HG03565 (cell line): ENCODE measurements around the gene SLC37A2.
"Not testable (repeated sequence)": the region's sequence is repeated elsewhere in the genome, so short reads cannot be mapped to it uniquely, and the experiment has no call there.

Experiments used
- ATAC-seq: cut with Tn5 transposase; IDR thresholded peaks from one replicate; pipeline ENCODE4 v1.9.1; 2021; ENCODE audit warnings: mild to moderate bottlenecking, moderate library complexity; ENCODE audit not compliant: unreplicated experiment

Gene SLC37A2

DNA sequence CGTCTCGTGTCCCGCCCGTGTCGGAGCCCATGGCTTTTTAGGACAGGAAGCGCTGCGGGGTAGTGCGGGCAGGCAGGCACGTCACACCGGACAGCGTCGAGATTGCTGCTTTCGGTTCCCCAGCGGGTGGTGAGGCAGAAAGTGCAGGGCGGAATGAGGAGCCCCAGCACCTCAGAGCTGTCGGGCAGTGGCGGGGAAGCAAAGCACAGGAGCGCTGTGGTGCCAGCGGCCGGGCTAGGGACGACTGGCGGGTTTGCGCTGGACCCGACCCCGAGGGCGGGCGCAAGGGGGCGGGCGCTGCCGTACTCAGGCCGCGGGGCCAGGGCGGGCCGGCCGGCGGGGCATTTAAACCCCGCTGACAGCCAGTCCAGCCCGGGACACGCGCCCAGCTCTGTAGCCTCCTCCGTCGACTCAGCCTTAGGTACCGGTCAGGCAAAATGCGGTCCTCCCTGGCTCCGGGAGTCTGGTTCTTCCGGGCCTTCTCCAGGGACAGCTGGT lies at the start of gene SLC37A2:
SLC37A2 (plus strand) TSS at position 375 of the 498 bp plus-strand sequence; CDS start at position 438, 63 bp downstream.
- ATAC-seq, result peak; percentile 84

DNA sequence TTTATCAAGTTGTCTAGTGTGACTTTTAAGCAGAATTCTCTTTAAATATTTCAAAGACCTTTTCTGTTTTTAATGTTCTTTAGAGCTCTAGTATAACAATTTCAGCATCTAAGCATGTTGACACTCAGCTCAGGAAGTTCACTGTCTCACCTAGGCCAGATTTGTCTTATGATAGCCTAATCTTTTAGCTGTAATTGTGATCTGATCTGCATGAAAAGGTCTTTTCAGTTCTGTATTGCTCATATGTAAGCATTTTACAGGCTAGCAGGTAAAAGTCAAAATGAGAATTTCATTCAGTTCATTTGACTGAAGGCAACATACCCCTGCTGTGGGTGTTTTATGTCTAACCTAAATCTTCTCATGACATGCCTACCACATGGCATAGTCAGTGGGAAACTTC lies 46.7 kb upstream of the SLC37A2 start:
- ATAC-seq, result no peak

DNA sequence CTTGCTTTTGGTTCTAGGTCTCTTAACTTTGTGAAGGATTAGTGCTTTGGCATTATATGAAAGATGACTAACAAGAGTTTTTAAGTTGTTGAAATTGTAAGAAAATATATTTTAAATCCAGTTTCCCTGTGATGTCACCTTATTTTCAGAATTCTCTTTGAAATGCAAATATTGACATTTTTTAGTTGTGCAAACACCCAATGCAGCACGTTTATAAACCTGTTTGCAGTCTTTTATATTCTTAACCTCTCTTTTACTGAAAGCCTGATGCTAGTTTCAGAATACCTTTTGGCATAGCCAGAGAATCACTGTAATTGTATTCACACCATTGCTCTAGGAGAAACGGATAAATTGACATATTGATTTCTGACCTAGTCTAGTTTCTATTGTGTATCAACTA lies 42.8 kb upstream of the SLC37A2 start:
- no peak for ATAC-seq

DNA sequence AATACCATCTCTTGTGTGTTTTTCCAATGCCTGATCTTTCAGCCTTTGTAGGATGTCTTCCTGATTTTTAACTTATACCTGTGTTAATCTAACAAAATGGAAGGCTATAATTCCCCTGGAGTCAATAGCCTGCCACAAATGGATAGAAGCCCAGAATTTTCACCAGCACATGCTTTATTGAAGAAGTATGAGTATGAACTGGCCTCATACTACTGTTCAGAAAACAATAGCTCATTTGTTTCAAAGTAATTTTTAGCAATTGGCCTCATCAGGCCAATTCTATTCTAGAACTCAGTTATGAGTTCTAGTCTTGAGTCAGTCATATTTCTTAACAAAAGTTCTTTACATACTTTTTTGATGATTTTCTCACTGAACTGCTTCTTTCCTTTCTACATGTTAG lies 40.6 kb upstream of the SLC37A2 start:
- ATAC-seq, result no peak

DNA sequence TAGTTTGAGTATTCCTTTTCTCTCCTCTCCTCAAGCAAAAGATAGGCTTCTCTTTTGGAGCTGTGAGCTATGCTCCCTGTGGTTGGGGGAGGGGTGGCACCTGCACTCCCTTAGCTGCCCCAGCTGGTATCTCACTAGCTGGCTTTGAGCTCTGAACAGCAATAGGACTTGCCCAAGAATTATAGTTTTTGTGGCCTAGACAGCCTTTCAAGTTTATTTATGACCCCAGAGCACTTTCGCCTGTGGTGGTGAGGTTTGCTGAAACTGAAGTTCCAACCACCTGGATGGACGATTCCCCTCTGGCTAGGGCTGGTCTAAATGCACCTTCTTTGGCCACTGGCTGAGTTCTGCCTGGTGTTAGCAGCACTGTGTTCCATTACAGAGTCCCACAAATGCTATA lies 37.1 kb upstream of the SLC37A2 start:
- no peak for ATAC-seq

DNA sequence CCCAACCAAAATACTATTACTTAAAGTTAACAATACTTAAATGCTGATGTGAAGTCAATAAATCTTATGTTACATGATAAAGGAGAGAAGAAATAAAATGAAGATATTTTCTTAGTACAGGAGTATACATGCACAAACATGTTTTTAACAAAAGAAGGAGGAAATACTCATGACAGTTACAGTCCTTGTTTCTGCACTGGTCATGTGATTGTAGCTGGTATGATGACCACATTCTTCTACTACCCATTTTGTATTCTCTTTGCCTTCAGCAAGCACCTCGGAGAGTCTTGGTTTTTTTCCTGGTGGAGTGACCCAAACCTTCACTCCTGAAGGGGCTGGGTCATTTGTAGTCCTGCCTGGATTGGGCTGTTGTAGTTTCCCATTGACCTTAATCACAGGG lies 33.7 kb upstream of the SLC37A2 start:
- not testable (repeated sequence) for ATAC-seq

DNA sequence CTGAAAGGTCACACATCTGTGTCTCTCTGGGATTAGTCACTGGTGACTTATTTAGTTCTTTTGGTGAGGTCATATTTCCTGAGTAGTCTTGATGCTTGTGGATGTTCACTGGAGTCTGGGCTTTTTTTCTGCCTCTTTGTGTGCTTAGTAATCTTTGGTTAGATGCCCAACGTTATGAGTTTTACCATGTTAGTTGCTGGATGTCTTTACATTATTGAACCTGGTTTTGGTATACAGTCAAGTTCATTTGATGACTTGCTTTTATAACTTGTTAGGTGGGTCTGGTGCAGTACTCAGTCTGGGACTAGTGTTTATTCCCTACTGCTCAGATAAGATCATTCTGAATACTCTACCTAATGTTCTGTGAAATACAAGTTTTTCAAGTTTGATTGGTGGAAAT lies 26.2 kb upstream of the SLC37A2 start:
- ATAC-seq, result no peak

DNA sequence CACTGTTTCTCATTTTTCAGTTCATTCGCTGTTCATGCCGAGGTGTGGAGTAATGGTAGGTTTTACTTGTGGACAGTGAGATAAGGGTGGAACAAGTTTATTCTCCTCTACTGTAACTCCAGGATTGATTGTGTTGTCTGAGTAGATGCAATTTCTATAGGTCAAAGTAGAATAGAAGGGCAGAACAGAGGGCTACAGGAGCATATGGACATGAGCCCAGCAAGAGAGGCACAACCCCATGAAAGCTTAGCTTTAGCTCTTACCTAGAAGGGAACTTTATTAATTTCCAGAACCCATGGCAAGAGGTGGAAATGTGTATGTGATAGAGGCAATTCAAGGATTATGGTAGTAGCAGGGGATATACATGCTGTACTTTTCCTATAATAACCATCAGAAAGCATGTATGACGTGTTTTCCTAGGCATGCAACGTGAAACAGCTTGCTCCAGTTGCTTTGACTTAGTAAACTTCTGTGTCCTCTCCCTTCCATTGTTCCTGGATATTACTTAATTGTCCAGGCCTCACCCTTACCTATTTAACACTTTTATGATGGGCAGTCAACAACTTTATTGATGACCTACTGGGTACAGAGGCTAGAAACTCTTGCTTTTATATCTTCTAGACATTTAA lies 13.8 kb upstream of the SLC37A2 start:
- no peak for ATAC-seq

DNA sequence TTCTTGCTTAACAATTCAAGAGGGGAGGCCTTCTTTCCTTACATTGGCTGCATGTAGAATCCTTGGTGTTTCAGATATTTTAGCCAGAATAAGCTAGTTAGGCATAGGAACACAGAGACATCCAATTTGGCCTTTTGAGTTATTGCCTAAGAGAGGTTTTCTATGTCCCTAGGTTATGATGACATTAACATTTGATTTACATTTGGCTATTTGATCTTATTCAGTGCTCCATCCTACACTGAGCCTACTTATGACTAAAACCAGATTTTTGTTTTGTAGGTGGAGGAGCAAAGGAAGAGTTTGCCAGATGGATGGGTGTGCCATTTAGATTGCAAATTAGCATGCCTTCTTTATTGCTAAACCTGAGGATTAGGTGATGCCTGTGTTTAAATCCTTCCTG lies 11.1 kb upstream of the SLC37A2 start:
- ATAC-seq, result no peak

DNA sequence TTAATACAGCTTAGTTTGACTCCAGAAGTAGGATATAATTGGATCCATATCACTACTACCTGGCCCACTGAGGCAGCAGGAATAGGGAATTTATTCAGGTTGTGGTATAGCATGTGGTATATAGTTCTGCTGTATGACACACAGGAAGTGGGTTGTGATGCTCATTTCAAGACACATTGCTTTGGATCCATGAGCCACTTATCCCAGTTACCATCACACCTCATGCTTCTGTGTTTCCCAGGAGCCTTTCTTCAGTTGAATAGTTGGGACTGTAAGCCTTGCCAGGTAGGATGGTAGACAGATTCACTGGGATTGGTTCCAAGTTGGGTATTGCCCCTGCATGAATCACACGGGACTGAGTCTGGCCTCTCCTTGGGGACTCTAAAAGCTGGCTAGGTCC lies 9.9 kb upstream of the SLC37A2 start:
- no peak for ATAC-seq

DNA sequence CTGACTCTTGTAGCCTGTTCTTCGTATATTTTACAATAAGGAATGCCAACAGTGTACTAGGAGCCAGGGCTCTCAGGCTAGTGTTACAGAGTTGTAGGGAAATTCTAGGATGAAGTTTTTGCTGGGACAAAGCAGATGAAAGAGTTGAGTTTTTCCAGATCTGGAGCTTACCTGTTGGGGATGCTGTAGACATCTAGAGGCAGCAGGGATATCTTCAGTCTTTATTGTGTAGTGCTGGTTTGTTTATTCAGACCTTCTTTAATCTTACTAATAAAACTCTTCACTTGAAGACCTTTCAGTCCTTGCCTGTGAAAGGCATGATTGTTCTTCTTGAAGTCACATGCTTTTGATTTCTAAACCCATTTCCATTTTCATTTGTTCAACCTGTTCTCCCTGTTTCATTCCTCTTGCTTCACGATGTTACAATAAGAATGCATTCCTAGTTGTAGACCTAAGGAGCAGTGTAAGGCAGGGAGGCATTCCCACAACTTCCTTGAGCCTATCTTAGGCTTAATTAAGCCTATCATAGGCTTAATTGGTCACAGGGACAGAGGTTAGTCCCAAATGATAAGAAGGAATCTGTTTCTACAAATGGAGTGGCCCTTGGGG lies 7.9 kb upstream of the SLC37A2 start:
- no peak for ATAC-seq

DNA sequence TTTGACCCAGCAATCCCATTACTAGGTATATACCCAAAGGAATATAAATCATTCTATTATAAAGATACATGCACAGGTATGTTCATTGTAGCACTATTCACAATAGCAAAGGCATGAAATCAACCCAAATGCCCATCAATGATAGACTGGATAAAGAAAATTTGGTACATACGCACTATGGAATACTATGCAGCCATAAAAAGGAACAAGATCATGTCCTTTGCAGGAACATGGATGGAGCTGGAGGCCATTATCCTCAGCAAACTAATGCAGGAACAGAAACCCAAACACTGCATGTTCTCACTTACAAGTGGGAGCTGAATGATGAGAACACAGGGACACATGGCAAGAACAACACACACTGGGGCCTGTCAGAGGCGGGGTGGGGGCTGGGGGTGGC lies 7.0 kb upstream of the SLC37A2 start:
- not testable (repeated sequence) for ATAC-seq

DNA sequence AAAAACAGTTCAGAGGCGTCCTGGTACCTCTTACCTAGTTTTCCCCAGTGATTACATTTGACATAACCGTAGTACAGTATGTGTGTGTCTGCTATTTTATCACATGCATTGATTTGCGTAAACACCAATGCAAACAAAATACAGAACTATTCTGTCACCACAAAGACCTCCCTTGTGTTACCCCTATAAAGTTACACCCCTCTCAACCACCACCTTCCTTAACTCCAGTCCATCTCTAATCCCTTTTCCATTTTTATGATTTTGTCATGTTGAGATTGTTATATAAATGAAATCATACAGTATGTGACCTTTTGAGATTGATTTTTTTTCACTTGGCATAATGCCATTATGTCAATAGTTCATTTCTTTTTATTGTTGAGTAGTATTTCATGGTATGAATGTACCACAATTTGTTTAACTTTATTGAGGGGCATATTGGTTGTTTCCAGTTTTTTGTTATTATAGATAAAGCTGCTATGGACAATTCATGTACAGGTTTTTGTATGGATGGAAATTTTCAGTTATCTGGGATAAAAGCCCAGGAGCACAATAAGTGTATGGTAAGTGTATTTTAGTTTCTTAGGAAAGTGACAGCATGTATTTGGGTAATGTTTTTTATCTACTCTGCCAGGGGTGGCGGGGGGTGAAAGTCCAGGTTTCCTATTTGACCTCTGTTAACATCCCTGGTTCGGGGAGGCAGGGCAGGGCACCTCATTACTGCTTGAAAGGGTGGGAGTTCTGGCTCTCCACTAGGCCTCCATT lies 6.0 kb upstream of the SLC37A2 start:
- ATAC-seq, result no peak

DNA sequence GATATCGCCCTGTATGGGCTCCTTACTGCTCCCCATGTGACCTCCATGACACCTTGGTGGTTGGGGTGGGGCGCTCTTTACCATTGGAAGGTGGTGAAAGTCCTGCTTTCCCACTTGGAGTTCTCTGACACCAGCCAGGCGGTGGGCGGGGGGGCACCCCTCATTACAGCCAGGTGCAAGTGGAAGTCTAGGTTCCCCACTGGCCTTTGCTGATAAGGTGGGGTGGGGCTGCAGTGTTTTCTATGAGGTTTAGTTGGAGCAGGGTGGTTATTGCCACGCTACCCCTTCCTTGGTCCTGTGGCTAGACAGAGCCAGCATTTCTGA lies 5.5 kb upstream of the SLC37A2 start:
- ATAC-seq, result no peak

DNA sequence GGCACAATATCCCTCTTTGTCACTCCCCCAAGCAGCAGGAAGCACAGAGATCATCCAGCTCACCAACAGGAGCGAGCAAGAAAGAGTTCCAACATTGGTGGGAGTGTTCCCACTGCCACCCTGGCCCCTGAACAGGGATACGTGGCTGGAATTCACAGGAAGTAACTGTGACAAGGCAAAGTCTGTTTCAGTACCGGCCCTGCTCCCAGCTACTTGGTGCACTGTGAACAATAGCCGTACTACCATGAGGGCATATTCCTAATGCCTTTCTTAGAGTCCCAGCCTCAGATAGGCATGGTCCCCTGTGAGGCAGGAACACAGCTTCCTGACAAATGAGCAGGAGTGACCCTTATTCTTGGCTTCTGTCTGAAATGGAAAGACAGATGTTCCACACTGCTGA lies 1.8 kb upstream of the SLC37A2 start:
- ATAC-seq, result no peak

DNA sequence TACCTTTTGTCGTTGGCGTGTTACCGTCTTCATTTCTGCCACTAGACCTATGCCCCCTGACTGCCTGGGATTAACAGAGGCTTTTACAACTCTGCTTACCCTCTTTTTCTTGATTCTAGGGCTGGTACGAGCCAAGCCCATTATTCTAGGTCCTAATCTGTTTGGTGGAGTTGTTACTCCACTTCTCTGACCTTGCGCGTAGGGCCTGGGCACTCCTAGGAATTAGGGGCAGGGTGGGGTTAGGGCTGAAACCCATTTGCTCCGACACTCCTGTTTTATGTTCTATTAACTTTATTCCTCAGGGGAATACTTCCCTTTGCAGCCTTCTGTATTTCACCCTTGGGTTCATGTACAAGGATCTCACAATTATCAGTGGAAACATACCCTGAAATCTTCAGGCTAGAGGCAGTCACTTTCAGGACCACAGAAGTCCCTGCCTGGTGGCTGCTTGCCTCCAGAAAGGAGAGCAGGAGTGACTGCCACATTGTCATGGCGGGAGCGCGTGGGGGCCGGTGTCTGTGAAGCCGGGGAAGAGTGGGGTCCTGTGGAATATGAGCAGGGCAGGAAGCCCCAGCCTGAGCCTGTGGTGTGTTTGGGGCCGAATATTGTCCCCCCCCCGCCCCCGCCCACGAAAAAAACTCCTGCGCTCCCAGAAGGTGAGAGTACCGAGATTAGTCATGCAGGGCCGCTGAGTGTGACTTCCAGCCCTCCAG lies 731 bp upstream of the SLC37A2 start:
- no peak for ATAC-seq

DNA sequence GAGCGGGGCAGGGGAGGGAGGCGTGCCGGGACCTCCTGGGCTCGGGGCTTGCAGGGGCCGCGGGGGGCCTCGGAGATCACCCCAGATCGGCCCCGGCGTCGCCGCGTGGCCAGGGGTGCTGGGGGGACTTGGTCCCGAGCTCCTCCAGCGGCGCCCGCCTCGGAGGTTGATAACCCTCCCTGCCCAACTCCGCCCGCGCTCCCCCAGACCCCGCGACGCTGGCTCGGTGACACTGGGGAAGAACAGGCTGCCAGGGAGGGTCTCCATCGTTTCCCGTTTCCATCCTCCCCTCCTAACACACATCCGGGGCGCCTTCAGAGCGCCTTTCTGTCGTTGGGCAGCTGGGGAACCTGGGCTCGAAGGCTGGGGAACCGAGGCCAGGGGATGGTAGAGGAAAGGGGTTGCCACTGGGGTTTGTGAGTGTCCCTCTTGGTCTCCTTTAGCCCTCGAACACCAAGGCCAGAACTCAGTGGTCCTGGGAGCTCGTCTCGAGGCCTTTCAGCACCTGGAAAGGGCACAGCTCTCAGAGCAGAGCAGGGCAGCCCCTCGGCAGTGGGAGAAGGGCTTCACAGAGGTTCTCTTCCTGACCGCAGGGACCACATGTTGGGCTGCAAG lies 431 bp downstream of the SLC37A2 start:
- no peak for ATAC-seq

DNA sequence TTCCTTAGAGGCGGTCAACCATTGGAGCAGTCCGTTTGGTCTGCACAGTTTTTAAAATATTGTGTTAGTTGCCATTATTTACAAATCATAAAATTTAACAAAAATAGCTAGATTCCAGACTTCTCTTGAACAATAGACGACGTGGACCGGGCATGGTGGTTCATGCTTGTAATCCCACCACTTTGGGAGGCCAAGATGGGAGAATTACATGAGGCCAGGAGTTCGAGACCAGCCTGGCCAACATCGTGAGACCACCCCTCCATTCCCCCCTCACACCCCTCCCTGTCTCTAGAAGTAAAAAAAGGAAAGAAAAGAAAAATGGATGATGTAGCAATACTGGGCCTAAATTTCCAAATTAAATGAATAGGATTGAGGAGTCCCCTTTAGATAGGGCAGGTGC lies 965 bp downstream of the SLC37A2 start:
- ATAC-seq, result no peak

DNA sequence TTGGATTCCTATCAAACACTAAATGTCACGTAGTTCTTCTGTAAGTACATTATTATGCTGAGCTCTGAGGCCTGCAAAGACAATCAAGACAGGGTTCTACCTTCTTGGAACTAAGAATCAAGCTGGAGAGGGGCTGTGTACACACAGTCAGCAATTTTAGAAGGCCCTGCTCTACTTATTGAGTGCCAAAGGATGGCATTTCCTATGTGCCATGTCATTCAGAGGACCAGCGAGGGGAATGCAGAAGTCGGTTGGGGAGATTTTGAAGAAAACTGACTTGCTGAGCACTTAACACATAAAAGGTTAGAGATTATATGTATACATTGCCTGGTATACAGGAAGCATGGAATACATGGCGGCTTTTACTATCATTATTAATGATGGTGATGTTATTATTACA lies 5.3 kb downstream of the SLC37A2 start:
- ATAC-seq, result no peak

DNA sequence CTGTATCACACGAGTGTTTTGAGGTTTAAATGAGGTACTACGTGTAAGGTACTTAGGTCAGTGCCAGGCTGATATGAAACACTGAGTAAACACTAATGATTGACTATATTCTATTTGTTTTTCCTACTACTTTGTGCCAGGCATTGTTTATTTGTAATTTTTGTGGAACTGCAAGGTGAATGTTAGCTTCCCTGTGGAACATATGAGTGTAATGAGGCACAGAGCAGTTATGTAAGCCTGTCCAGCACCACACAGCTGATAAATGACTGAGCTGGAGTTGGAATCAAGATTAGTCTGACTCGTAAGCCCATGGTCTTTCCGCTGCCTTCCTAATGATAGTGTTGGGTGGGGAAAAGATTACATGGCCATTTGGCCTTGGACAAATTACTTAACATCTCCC lies 5.9 kb downstream of the SLC37A2 start:
- ATAC-seq, result no peak

DNA sequence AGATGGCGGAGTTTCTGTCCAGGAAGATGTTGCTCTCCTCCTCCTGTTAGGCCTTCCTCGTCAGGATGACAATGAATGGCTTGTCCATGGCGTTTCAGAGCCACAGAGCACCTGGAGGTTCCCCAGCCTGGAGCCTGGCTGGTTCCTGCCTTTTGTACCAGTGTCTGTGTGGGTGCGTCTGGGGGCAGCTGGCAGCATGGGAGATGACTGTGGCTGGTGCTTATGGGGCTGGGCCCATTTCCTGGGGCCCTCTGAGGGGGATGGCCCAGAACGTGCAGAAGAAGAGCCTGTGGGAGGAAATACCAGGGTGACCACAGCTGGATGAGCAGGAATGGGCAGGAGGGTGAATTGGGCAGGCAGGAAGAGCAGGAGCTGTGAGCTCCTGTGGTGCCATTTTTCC lies 6.7 kb downstream of the SLC37A2 start:
- no peak for ATAC-seq
